Loucy (cell line): ENCODE measurements around the gene MPP3.

Experiments
- CTCF ChIP-seq: fragments of 200-600 bp; sonication (generic); conservative IDR thresholded peaks from 2 replicates; pipeline ENCODE4 v1.5.1; 2014; ENCODE audit warnings: mild to moderate bottlenecking, antibody characterized with exemption, low read length
- EZH2phosphoT487 ChIP-seq: fragments of 200-600 bp; IDR thresholded peaks from 2 replicates; pipeline ENCODE4 v1.6.1; 2018; ENCODE audit warnings: antibody characterized with exemption, mild to moderate bottlenecking, moderate library complexity, borderline replicate concordance

GRCh38 chr17:43845766-43846165, 12.8 kb upstream of the MPP3 start:
- no peak for TF ChIP-seq CTCF
- no peak for TF ChIP-seq EZH2phosphoT487
